Pancreas (tissue), 10 donors: ENCODE measurements around the gene VEPH1. TPM values are rescaled to one million over a fixed set of nuclear protein-coding genes. Genes with fewer than 3 reads are reported as not detected.

ENCODE experiments used
- ATAC-seq, 4 donors: fragments of 200-7000 bp; cut with Tn5 transposase; one replicate each; pipeline versions ENCODE4 v1.8.0 to v1.9.1; 2020; ENCODE audit warnings: mild to moderate bottlenecking in 4 of 4, moderate library complexity in 4 of 4
- DNase-seq, 6 donors: peaks; one replicate each; pipeline ENCODE4 v3.0.0-alpha.2; 2020
- FAIRE-seq: peaks from 2 replicates; lab custom pipeline; 2012; peaks lifted over from hg19 to GRCh38; lab: Jason Lieb, UNC
- H3K27ac ChIP-seq, 4 donors: fragments of 200-600 bp; sonication (generic); 1 replicate in 3 of 4; 2 replicates in 1 of 4; pipeline versions ENCODE4 v1.5.0 to v1.8.0; 2020
- H3K27me3 ChIP-seq, 4 donors: fragments of 200-600 bp; one replicate each; pipeline ENCODE4 v1.8.0; 2021
- H3K36me3 ChIP-seq, 3 donors: fragments of 200-600 bp; sonication (generic) in 1 of 3; one replicate each; pipeline versions ENCODE4 v1.5.0 to v1.8.0; 2020 to 2021
- H3K4me1 ChIP-seq, 3 donors: fragments of 200-600 bp; one replicate each; pipeline ENCODE4 v1.8.0; 2021
- H3K4me3 ChIP-seq, 4 donors: fragments of 200-600 bp; sonication (generic) in 2 of 4; one replicate each; pipeline versions ENCODE4 v1.5.0 to v1.8.0; 2020 to 2021
- H3K9me3 ChIP-seq, 4 donors: fragments of 200-600 bp; one replicate each; pipeline ENCODE4 v1.8.0; 2021
- WGBS, 2 donors: extraction: QIAGEN DNeasy Blood & Tissue Kit; methylation state at CpG; one replicate each; pipeline ENCODE4 v1.1.7; 2013; 5-methylcytosine and 5-hydroxymethylcytosine counted together
- intact Hi-C, 3 donors: fragments of 100-400 bp; cut with DNase I; formaldehyde crosslinking; loops; one replicate each; pipeline versions ENCODE4 v1.11.1 to v1.14.2; 2022
- polyA plus RNA-seq, 2 donors: library from polyadenylated mRNA; stranded (reverse); fragments of 200-250 nt; gene quantifications; one replicate each; pipeline ENCODE4 v1.2.3, GENCODE V29; 2013
- total RNA-seq, 6 donors: library from RNA; stranded (reverse); fragmentation: NEBNext Ultra II Directional in 4 of 6; extraction: Animal tissue kit (Norgen Biotek cat#: 25700) in 4 of 6; gene quantifications; one replicate each; pipeline versions ENCODE4 v1.2.1 to v1.2.4, GENCODE V29; 2021 to 2023
- TF ChIP-seq, protein P1 (sequence below), 4 donors: fragments of 200-600 bp; sonication (generic) in 3 of 4; IDR thresholded peaks; one replicate each; pipeline versions ENCODE4 v1.5.0 to v1.8.0; 2021; ENCODE audit warnings: antibody characterized with exemption in 4 of 4
- donor health status: healthy with polysubstance abuse.
- donor health status: DM: no; HTN: no; CAD: no; lungs with moderate emphysema.
- donor health status: DM: no; HTN: no; CAD: no.
- donor health status: control.
- donor health status: control.
- donor health status: Bipolar disorder and iron deficiency.
- donor health status: DM: yes; HTN: yes; CAD: no.
- donor health status: DM: no; HTN: no; CAD: no.
- donor health status: DM: no; HTN: no; CAD: no.
- donor health status: DM: yes; HTN: yes; CAD: no.

Gene VEPH1
- total and polyA plus RNA-seq, 8 donors: 7.6 to 18.3 (median 13.1) TPM

DNA sequence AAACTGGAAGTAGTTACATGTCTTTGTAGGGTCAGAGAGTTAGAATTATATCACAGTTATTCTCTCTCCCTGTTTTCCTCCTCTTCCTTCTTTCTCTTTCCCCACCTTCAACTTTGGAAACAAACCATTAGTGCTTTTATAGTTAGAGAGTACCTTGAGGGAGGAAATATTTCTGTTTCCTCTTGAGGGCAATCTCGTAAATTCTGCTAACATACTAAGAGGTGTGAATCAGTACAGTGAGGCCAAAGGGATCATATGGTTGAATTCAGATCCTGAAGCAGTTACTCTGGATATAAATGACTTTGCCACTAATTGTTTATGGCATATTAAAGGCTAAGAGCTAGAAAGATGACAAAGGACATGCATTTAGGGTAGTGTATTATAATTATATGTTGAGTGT lies 283.0 kb downstream of the VEPH1 start:
- H3K27me3 ChIP-seq: no peaks in the 10 kb centered on the region
- 48 to 77% methylated on average over 1 of the region's 1 CpG for WGBS, 2 donors
- no peaks in the 10 kb centered on the region for H3K9me3 ChIP-seq
- H3K27ac ChIP-seq: no peak overlapping the region
- no peak overlapping the region for H3K4me3 ChIP-seq
- TF ChIP-seq, protein P1, sequence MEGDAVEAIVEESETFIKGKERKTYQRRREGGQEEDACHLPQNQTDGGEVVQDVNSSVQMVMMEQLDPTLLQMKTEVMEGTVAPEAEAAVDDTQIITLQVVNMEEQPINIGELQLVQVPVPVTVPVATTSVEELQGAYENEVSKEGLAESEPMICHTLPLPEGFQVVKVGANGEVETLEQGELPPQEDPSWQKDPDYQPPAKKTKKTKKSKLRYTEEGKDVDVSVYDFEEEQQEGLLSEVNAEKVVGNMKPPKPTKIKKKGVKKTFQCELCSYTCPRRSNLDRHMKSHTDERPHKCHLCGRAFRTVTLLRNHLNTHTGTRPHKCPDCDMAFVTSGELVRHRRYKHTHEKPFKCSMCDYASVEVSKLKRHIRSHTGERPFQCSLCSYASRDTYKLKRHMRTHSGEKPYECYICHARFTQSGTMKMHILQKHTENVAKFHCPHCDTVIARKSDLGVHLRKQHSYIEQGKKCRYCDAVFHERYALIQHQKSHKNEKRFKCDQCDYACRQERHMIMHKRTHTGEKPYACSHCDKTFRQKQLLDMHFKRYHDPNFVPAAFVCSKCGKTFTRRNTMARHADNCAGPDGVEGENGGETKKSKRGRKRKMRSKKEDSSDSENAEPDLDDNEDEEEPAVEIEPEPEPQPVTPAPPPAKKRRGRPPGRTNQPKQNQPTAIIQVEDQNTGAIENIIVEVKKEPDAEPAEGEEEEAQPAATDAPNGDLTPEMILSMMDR (IDR thresholded peaks at IDR 0.05): no peak
- no peak for DNase-seq
- ATAC-seq: no peak
- intact Hi-C loops: no loop called here
- no peaks in the 10 kb centered on the region for H3K4me1 ChIP-seq
- H3K36me3 ChIP-seq: no peaks in the 10 kb centered on the region
- FAIRE-seq: no peak

DNA sequence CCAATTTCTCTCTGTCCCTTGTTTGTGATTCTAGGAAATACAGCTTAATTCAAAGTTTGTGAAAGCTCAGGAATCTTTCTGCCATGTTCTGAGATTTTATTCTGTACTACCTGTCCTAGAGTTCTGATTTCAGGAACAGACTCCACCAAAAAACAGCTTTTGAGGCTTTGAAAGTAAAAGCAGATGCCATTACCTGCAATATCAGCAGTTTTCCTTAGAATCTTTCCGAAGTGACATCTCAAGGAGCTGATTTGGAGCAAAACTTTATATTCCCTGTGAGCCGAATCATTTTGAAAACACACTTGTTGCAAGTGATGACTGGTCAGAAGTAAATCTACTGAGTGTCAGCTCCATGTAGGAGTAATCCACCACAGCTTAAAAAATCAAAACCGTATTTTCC lies 284.0 kb downstream of the VEPH1 start:
- Histone ChIP-seq H3K4me3 (no peak overlapping the region), H3K4me1 (no peaks in the 10 kb centered on the region), H3K27me3 (no peaks in the 10 kb centered on the region), H3K36me3 (no peaks in the 10 kb centered on the region), H3K27ac (no peak overlapping the region), H3K9me3 (no peaks in the 10 kb centered on the region)
- ATAC-seq: no peak
- 84 to 92% methylated on average over 3 of the region's 3 CpGs for WGBS, 2 donors
- intact Hi-C loops: loop anchor here in 1 of 3 donors (10.0 kb wide), 1 partner anchor 346 kb away; no protein-coding TSS in a partner anchor
- DNase-seq: no peak
- TF ChIP-seq, protein P1 (IDR thresholded peaks at IDR 0.05): no peak
- FAIRE-seq: no peak

Other genes starting within 250 kb of the VEPH1 start
- 1 to 10 TPM; 1.0 to 5.0 (median 3.0) TPM for gene PTX3, start 66.6 kb downstream of the VEPH1 start, total RNA-seq
- gene PTX3, start 66.6 kb downstream of the VEPH1 start, polyA plus RNA-seq: 1 to 10 TPM; 2.1 to 2.9 TPM